ENCODE results near the gene DHRS3.
"Not testable (repeated sequence)": the region's sequence is repeated elsewhere in the genome, so short reads cannot be mapped to it uniquely, and the experiment has no call there.

DHRS3 gene

GRCh38 chr1:12617901-12618660 lies at the start of gene DHRS3:
DHRS3 (minus strand) TSS chr1:12618210; CDS start chr1:12617348, 862 bp downstream.
- DNase-seq (ENCODE audit: low read depth in 3 of 3): peak; percentile 33 to 69 (median 35)

GRCh38 chr1:12666141-12666735 lies 48.2 kb upstream of the DHRS3 start:
- no peak for DNase-seq (ENCODE audit: low read depth in 3 of 3)

- no peak for DNase-seq (ENCODE audit: low read depth in 3 of 3)
Observed at GRCh38 chr1:12665511-12665910, 47.5 kb upstream of the DHRS3 start.

GRCh38 chr1:12662556-12662955 lies 44.5 kb upstream of the DHRS3 start:
- DNase-seq (ENCODE audit: low read depth in 3 of 3): no peak

- no peak for DNase-seq (ENCODE audit: low read depth in 3 of 3)
Observed at GRCh38 chr1:12661606-12662219, 43.7 kb upstream of the DHRS3 start.

GRCh38 chr1:12658531-12659453 lies 40.8 kb upstream of the DHRS3 start:
- DNase-seq (ENCODE audit: low read depth in 3 of 3): peak; percentile 53 to 64 (median 56)

GRCh38 chr1:12657885-12658512 lies 40.0 kb upstream of the DHRS3 start:
- DNase-seq (ENCODE audit: low read depth in 3 of 3): not testable (repeated sequence)

GRCh38 chr1:12657060-12657884 lies 39.3 kb upstream of the DHRS3 start:
- no peak for DNase-seq (ENCODE audit: low read depth in 3 of 3)

- no peak for DNase-seq (ENCODE audit: low read depth in 3 of 3)
Observed at GRCh38 chr1:12656575-12656974, 38.6 kb upstream of the DHRS3 start.

- no peak for DNase-seq (ENCODE audit: low read depth in 3 of 3)
Observed at GRCh38 chr1:12654657-12655056, 36.6 kb upstream of the DHRS3 start.

GRCh38 chr1:12654004-12654567 lies 36.1 kb upstream of the DHRS3 start:
- DNase-seq (ENCODE audit: low read depth in 3 of 3): no peak

- DNase-seq (ENCODE audit: low read depth in 3 of 3): no peak
Observed at GRCh38 chr1:12649971-12650421, 32.0 kb upstream of the DHRS3 start.

- DNase-seq (ENCODE audit: low read depth in 3 of 3): no peak
Observed at GRCh38 chr1:12648741-12649140, 30.7 kb upstream of the DHRS3 start.

- not testable (repeated sequence) for DNase-seq (ENCODE audit: low read depth in 3 of 3)
Observed at GRCh38 chr1:12645401-12645800, 27.4 kb upstream of the DHRS3 start.

GRCh38 chr1:12644829-12645228 lies 26.8 kb upstream of the DHRS3 start:
- DNase-seq (ENCODE audit: low read depth in 3 of 3): no peak

GRCh38 chr1:12644237-12644636 lies 26.2 kb upstream of the DHRS3 start:
- no peak for DNase-seq (ENCODE audit: low read depth in 3 of 3)

GRCh38 chr1:12643785-12644184 lies 25.8 kb upstream of the DHRS3 start, which contains the start of gene AADACL4:
AADACL4 (plus strand) TSS chr1:12644085; CDS start chr1:12644547, 462 bp downstream.
- DNase-seq (ENCODE audit: low read depth in 3 of 3): no peak

GRCh38 chr1:12643079-12643478 lies 25.1 kb upstream of the DHRS3 start:
- DNase-seq (ENCODE audit: low read depth in 3 of 3): no peak

GRCh38 chr1:12640958-12641272 lies 22.9 kb upstream of the DHRS3 start:
- DNase-seq (ENCODE audit: low read depth in 3 of 3): no peak
